Activated naive CD8-positive, alpha-beta T cell treated with anti-CD3 and anti-CD28 coated beads, Interleukin-2, amount 50 U/mL, for 24 hours (primary cell): ENCODE measurements around the gene CDKN2AIPNL.
A peak's percentile ranks its signal among the peaks of the same experiment; 100 is the strongest.

Experiments used
- ATAC-seq: fragments of 150-1000 bp; cut with Tn5 transposase; one replicate; pipeline ENCODE4 v1.10.0; 2021
- DNase-seq: peaks from one replicate; pipeline ENCODE4 v3.0.0; 2021
- H3K27ac Mint-ChIP-seq: one replicate; pipeline ENCODE4 v1.8.0; 2021; ENCODE audit warnings: mild to moderate bottlenecking, mixed read lengths
- H3K27me3 Mint-ChIP-seq: one replicate; pipeline ENCODE4 v1.8.0; 2021; ENCODE audit warnings: mixed read lengths
- H3K36me3 Mint-ChIP-seq: one replicate; pipeline ENCODE4 v1.8.0; 2021; ENCODE audit warnings: low read depth, mixed read lengths
- H3K4me1 Mint-ChIP-seq: one replicate; pipeline ENCODE4 v1.8.0; 2021; ENCODE audit warnings: mixed read lengths
- H3K4me3 Mint-ChIP-seq: one replicate; pipeline ENCODE4 v1.8.0; 2021; ENCODE audit warnings: mild to moderate bottlenecking, moderate library complexity, mixed read lengths
- H3K9me3 Mint-ChIP-seq: one replicate; pipeline ENCODE4 v1.8.0; 2021; ENCODE audit warnings: mixed read lengths

The CDKN2AIPNL gene

DNA sequence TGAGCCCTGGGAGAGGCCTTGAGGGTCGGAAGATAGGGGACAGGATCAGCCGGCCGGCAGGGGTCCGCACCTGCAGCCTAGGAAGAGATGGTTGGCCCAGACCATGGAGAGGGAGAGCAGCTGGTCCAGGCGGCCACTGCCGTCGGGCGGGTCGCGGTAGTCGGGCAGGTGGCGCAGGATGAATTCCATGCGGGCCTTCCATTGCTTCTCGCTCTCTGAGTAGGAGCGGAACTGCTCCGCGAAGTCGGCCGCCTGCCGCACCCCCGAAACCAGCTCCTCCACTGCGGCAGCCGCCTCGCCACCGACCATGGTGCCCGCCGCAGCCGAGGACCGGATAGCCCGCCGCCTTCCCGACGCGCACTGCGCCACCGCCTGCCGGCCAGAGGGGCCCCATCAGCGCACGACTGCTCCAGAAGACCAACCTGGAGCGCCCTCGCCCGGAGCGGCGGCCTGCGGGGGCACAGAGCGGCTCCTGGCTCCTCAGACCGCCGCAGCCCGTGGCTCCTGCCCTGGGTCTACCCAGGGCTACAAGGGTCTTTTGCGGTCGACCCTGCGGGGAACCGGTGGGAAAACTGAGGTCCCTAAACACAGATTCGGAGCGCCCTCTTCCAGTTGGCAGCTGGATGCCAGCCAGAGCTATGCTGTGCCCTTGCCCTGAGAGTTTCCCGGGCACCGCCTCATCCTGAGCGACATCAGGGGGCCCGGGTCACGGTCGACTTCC lies at the start of gene CDKN2AIPNL:
CDKN2AIPNL (minus strand) TSS at position 336 of the 721 bp plus-strand sequence; CDS start at position 309, 27 bp downstream.
- Mint-ChIP-seq H3K4me1 (peaks cover 39% of the 10 kb centered on the region), H3K9me3 (no peaks in the 10 kb centered on the region)

GRCh38 chr5:134460551-134460950 lies 48.9 kb upstream of the CDKN2AIPNL start:
- DNase-seq (no peak), ATAC-seq (no peak)
- Mint-ChIP-seq H3K27ac (no peak overlapping the region), H3K9me3 (no peaks in the 10 kb centered on the region), H3K4me1 (peaks cover 12% of the 10 kb centered on the region), H3K4me3 (no peak overlapping the region), H3K36me3 (no peaks in the 10 kb centered on the region), H3K27me3 (no peaks in the 10 kb centered on the region)

More for the DNA sequence above, at the start of gene CDKN2AIPNL:
- H3K36me3 Mint-ChIP-seq = peaks cover 5% of the 10 kb centered on the region
- ATAC-seq (peak; percentile 100), DNase-seq (peak; percentile 94)
- H3K4me3 Mint-ChIP-seq = peak within 1 kb of the TSS; percentile 95
- peak within 1 kb of the TSS; percentile 87 for H3K27ac Mint-ChIP-seq
- H3K27me3 Mint-ChIP-seq = no peaks in the 10 kb centered on the region

DNA sequence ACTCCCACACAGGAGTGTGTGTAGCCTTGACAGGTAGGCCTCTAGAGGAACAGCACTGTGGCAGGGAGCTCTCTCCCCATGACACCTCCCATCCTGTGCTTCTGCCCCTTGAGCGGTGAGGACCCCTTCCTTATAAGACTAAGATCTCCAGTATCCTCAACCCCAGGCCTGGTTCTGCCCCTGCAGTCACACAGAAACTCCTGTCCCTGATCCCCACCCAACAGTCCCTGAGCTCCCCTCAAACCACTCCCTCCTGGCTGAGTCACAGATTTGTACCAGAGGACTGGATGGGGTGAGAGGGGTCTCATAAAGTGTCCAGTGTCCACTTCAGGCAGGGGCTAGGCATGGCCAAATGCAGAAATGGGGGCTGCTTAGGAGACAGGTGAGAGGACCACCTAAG lies 47.8 kb upstream of the CDKN2AIPNL start:
- Mint-ChIP-seq H3K4me1 (peaks cover 5% of the 10 kb centered on the region), H3K27ac (no peak overlapping the region), H3K9me3 (no peaks in the 10 kb centered on the region), H3K4me3 (no peak overlapping the region), H3K36me3 (no peaks in the 10 kb centered on the region), H3K27me3 (no peaks in the 10 kb centered on the region)
- ATAC-seq = no peak
- DNase-seq = no peak

- no peak overlapping the region for H3K4me3 Mint-ChIP-seq
- no peaks in the 10 kb centered on the region for H3K36me3 Mint-ChIP-seq
- no peaks in the 10 kb centered on the region for H3K9me3 Mint-ChIP-seq
- no peak for DNase-seq
- H3K27ac Mint-ChIP-seq = no peak overlapping the region
- no peak for ATAC-seq
- no peaks in the 10 kb centered on the region for H3K27me3 Mint-ChIP-seq
- peaks cover 4% of the 10 kb centered on the region for H3K4me1 Mint-ChIP-seq
Observed at GRCh38 chr5:134459010-134459403, 47.3 kb upstream of the CDKN2AIPNL start.

GRCh38 chr5:134458234-134459009 lies 46.7 kb upstream of the CDKN2AIPNL start:
- Mint-ChIP-seq H3K4me1 (no peaks in the 10 kb centered on the region), H3K9me3 (no peaks in the 10 kb centered on the region), H3K4me3 (no peak overlapping the region), H3K27me3 (no peaks in the 10 kb centered on the region), H3K27ac (no peak overlapping the region), H3K36me3 (no peaks in the 10 kb centered on the region)
- ATAC-seq (no peak), DNase-seq (no peak)

DNA sequence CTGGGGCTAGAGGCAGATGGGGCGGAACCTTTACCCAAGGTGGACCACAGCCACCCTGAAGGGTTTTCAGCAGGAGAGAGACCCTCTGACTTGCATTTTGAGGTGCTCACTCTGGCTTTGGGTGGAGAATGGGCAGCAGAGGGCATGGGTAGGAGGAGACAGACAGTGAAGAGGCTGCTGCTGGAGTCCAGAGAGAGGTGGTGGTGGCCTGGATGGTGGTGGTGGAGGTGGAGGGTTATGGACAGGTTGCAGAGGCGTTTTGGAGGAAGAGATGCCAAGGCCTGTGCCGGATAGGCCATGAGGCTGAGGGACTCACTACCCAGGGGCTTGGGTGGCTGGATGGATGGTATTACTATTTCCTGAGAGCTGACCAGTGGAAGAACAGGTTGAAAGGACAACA lies 46.1 kb upstream of the CDKN2AIPNL start:
- H3K27me3 Mint-ChIP-seq = no peaks in the 10 kb centered on the region
- H3K36me3 Mint-ChIP-seq = no peaks in the 10 kb centered on the region
- ATAC-seq (no peak), DNase-seq (no peak)
- no peaks in the 10 kb centered on the region for H3K9me3 Mint-ChIP-seq
- no peak overlapping the region for H3K4me3 Mint-ChIP-seq
- H3K27ac Mint-ChIP-seq = no peak overlapping the region
- no peaks in the 10 kb centered on the region for H3K4me1 Mint-ChIP-seq

GRCh38 chr5:134456825-134457224 lies 45.1 kb upstream of the CDKN2AIPNL start:
- no peak for DNase-seq

DNA sequence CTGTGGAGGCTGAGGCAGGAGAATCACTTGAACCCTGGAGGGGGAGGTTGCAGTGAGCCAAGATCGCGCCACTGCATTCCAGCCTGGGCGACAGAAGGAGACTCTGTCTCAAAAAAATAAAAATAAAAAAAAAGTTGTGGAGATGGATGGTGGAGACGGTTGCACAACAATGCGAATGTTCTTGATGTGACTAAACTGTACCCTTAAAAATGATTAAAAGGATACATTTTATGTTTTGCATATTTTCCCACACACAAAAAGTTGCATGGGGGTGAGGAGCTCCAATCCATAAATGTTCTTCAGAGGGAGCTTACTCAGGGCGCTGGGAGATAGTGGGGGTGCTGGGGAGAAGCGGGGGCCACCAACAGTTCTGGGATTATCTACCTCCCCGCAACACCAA lies 43.8 kb upstream of the CDKN2AIPNL start:
- H3K27ac Mint-ChIP-seq = no peak overlapping the region

More at GRCh38 chr5:134456825-134457224, 45.1 kb upstream of the CDKN2AIPNL start:
- Mint-ChIP-seq H3K27ac (no peak overlapping the region), H3K4me3 (no peak overlapping the region), H3K27me3 (no peaks in the 10 kb centered on the region), H3K36me3 (no peaks in the 10 kb centered on the region), H3K4me1 (no peaks in the 10 kb centered on the region), H3K9me3 (no peaks in the 10 kb centered on the region)
- ATAC-seq = no peak

GRCh38 chr5:134453016-134453415 lies 41.3 kb upstream of the CDKN2AIPNL start:
- H3K27me3 Mint-ChIP-seq = no peaks in the 10 kb centered on the region
- ATAC-seq (no peak), DNase-seq (no peak)
- no peak overlapping the region for H3K27ac Mint-ChIP-seq
- H3K4me3 Mint-ChIP-seq = no peak overlapping the region
- H3K9me3 Mint-ChIP-seq = no peaks in the 10 kb centered on the region
- H3K4me1 Mint-ChIP-seq = no peaks in the 10 kb centered on the region
- H3K36me3 Mint-ChIP-seq = no peaks in the 10 kb centered on the region

More for the DNA sequence above, 43.8 kb upstream of the CDKN2AIPNL start:
- H3K27me3 Mint-ChIP-seq = no peaks in the 10 kb centered on the region
- no peaks in the 10 kb centered on the region for H3K36me3 Mint-ChIP-seq
- ATAC-seq (no peak), DNase-seq (no peak)
- no peak overlapping the region for H3K4me3 Mint-ChIP-seq
- H3K9me3 Mint-ChIP-seq = no peaks in the 10 kb centered on the region
- H3K4me1 Mint-ChIP-seq = no peaks in the 10 kb centered on the region

GRCh38 chr5:134451936-134452505 lies 40.3 kb upstream of the CDKN2AIPNL start:
- no peak overlapping the region for H3K4me3 Mint-ChIP-seq
- peaks cover 5% of the 10 kb centered on the region for H3K4me1 Mint-ChIP-seq
- no peak overlapping the region for H3K27ac Mint-ChIP-seq
- DNase-seq (no peak), ATAC-seq (no peak)
- H3K27me3 Mint-ChIP-seq = no peaks in the 10 kb centered on the region
- no peaks in the 10 kb centered on the region for H3K36me3 Mint-ChIP-seq
- no peaks in the 10 kb centered on the region for H3K9me3 Mint-ChIP-seq

DNA sequence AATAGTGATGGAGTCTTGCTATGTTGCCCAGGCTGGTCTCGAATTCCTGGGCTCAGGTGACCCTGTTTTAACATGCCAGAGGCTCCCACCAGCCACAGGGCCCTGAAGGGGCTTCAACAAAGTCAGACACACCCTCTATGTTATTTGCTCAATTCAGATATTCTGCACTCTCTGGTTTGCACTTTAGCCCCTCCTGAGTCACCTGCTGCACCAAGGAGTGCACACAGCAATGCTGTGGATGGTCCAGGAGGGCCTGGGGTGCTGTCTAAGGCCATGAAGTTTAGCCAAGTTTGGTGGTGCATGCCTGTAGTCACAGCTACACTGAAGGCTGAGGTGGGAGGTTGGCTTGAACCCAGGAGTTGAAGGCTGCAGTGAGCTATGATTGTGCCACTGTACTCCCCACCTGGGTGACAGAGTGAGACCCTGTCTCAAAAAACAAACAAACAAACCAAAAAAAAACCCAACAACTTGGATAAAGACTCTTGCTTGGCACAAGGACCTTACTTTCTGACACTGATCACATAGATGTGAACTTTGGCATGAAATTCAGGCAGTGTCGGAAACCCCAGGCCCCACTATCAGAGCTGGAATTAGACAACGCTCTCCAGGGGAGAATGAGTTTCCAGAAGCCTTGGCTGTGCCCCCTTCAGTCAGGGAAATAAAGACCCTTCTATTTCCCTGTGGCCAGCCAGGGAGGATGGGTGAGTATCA lies 39.7 kb upstream of the CDKN2AIPNL start:
- Mint-ChIP-seq H3K27me3 (no peaks in the 10 kb centered on the region), H3K36me3 (no peaks in the 10 kb centered on the region), H3K4me1 (peaks cover 6% of the 10 kb centered on the region), H3K4me3 (no peak overlapping the region), H3K27ac (no peak overlapping the region), H3K9me3 (no peaks in the 10 kb centered on the region)
- ATAC-seq (no peak), DNase-seq (no peak)

DNA sequence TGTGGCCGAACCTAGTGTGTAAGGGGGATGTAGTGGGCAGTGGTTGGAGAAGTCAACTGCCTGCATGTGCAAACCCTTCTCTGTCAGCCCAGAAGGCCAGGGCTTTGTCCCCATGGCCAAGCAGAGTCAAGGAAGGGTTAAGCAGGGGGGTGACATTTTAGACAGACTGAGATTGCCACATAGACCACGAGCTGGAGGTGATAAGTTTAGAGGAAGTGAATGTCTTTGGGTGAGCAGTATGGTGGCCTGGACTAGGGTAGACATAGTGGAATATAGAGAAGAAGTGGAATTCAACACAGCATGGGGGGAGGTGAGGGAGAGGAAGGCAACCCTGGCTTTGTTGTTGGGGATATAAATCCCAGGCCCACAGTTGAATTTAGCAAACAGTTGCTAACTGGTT lies 38.7 kb upstream of the CDKN2AIPNL start:
- H3K9me3 Mint-ChIP-seq = no peaks in the 10 kb centered on the region
- peaks cover 8% of the 10 kb centered on the region for H3K4me1 Mint-ChIP-seq
- H3K4me3 Mint-ChIP-seq = no peak overlapping the region
- no peak overlapping the region for H3K27ac Mint-ChIP-seq
- no peak for ATAC-seq
- DNase-seq = no peak
- no peaks in the 10 kb centered on the region for H3K36me3 Mint-ChIP-seq
- no peaks in the 10 kb centered on the region for H3K27me3 Mint-ChIP-seq

DNA sequence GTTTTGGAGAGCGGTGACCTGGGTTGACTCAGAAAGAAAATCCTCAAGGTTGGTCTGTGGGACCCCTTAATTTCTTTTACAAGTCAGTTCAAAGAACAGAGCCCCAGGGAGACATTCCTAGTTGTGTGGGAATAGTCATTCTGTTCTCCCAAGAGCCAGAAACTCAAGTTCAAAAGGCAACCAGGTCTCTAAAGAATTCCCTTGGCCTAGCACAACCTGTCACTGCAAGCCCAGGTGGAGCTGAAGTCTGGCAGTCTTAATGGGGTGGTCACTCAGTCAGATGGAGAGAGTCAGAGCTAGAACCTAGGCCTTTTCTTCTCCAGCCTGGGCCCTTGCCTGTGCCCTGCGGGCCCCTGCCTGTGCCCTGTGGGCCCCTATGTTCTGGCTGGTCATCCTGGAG lies 37.5 kb upstream of the CDKN2AIPNL start:
- Mint-ChIP-seq H3K27me3 (no peaks in the 10 kb centered on the region), H3K36me3 (no peaks in the 10 kb centered on the region), H3K27ac (no peak overlapping the region), H3K9me3 (no peaks in the 10 kb centered on the region), H3K4me3 (no peak overlapping the region), H3K4me1 (peaks cover 8% of the 10 kb centered on the region)
- ATAC-seq (no peak), DNase-seq (no peak)

DNA sequence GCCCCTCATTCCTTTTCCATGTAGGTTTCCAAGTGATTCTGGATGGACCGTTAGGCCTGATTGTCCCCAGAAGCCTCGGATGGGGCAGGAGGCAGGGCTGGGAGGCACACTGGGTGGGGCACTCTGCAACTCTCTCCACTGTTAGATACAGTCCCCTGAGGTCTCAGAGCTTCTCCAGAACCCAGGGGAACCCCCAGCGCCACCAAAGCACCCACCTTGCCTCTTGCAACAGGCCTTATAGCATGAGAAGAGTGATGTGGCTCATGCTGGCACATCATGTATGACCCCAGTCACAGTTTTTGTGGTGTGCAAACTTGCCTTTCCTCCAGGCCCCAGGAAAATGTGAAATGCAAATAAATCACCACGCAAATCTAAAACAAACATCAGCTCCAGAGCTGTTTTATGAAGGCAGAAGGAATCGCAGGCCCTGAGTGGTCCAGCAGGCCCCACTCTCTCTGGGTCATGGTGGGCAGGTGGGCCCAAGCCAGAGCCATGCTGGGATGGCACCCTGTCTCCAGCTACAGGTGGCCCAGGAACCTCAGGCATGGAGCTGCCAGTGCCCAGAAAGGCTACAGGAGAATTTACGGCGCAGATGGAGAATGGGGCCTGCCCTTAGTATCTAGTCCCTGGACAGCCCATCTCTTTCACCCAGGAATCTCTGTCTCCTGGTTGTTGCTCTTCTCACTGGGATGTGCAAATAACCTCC lies 36.3 kb upstream of the CDKN2AIPNL start:
- H3K4me1 Mint-ChIP-seq = peaks cover 8% of the 10 kb centered on the region

More for the DNA sequence above, 36.3 kb upstream of the CDKN2AIPNL start:
- Mint-ChIP-seq H3K36me3 (no peaks in the 10 kb centered on the region), H3K27ac (no peak overlapping the region), H3K9me3 (no peaks in the 10 kb centered on the region), H3K27me3 (no peaks in the 10 kb centered on the region), H3K4me3 (no peak overlapping the region)
- ATAC-seq (peak; percentile 49), DNase-seq (no peak)
